ENCODE data around the gene TMEM132A.

TMEM132A gene

GRCh38 chr11:60941371-60942119 is 17.3 kb downstream of the TMEM132A start:
- H3K36me3 ChIP-seq (ENCODE audit: insufficient read depth, low read length), result no peaks in the 10 kb centered on the region
- H2AFZ ChIP-seq (ENCODE audit: low read depth, low read length), result no peak overlapping the region
- no peaks in the 10 kb centered on the region for H3K4me1 ChIP-seq (ENCODE audit: insufficient read depth, low read length)
- H4K20me1 ChIP-seq (ENCODE audit: insufficient read depth, low read length), result no peaks in the 10 kb centered on the region
- peaks cover 4% of the 10 kb centered on the region for H3K27me3 ChIP-seq (ENCODE audit: insufficient read depth, low read length, poor library complexity)
- no peaks in the 10 kb centered on the region for H3K9me3 ChIP-seq (ENCODE audit: insufficient read depth, low read length, severe bottlenecking)
- H3K4me3 ChIP-seq (ENCODE audit: low read depth in 1 of 2, low read length in 2 of 2), result no peak overlapping the region
- no peak for ATAC-seq (ENCODE audit: insufficient read depth, low read depth)
- no peak for DNase-seq
- TF ChIP-seq CTCF (IDR thresholded peaks at IDR 0.05; ENCODE audit: borderline replicate concordance, extremely low read depth, low read length, poor library complexity, severe bottlenecking), result no peak
- TF ChIP-seq EZH2 (IDR thresholded peaks at IDR 0.05; ENCODE audit: borderline replicate concordance, low read depth, low read length, severe bottlenecking), result no peak
- H3K9ac ChIP-seq (ENCODE audit: low read depth, low read length), result no peak overlapping the region
- no peak overlapping the region for H3K27ac ChIP-seq (ENCODE audit: low read length)
- no peaks in the 10 kb centered on the region for H3K79me2 ChIP-seq (ENCODE audit: insufficient read depth, low read length)
- H3K4me2 ChIP-seq (ENCODE audit: insufficient read depth, low read length), result no peak overlapping the region

GRCh38 chr11:60942219-60942618 is 18.0 kb downstream of the TMEM132A start:
- no peak overlapping the region for H3K4me2 ChIP-seq (ENCODE audit: insufficient read depth, low read length)
- H3K4me3 ChIP-seq (ENCODE audit: low read depth in 1 of 2, low read length in 2 of 2), result no peak overlapping the region
- ATAC-seq (ENCODE audit: insufficient read depth, low read depth) (no peak), DNase-seq (no peak)
- no peaks in the 10 kb centered on the region for H3K4me1 ChIP-seq (ENCODE audit: insufficient read depth, low read length)
- H3K27me3 ChIP-seq (ENCODE audit: insufficient read depth, low read length, poor library complexity), result peaks cover 4% of the 10 kb centered on the region
- TF ChIP-seq EZH2 (IDR thresholded peaks at IDR 0.05; ENCODE audit: borderline replicate concordance, low read depth, low read length, severe bottlenecking) (no peak), CTCF (IDR thresholded peaks at IDR 0.05; ENCODE audit: borderline replicate concordance, extremely low read depth, low read length, poor library complexity, severe bottlenecking) (no peak)
- H2AFZ ChIP-seq (ENCODE audit: low read depth, low read length), result no peak overlapping the region
- H3K27ac ChIP-seq (ENCODE audit: low read length), result no peak overlapping the region
- no peaks in the 10 kb centered on the region for H3K9me3 ChIP-seq (ENCODE audit: insufficient read depth, low read length, severe bottlenecking)
- no peak overlapping the region for H3K9ac ChIP-seq (ENCODE audit: low read depth, low read length)
- H3K36me3 ChIP-seq (ENCODE audit: insufficient read depth, low read length), result no peaks in the 10 kb centered on the region
- H4K20me1 ChIP-seq (ENCODE audit: insufficient read depth, low read length), result no peaks in the 10 kb centered on the region
- no peaks in the 10 kb centered on the region for H3K79me2 ChIP-seq (ENCODE audit: insufficient read depth, low read length)

GRCh38 chr11:60942970-60943565 is 18.8 kb downstream of the TMEM132A start:
- DNase-seq (no peak), ATAC-seq (ENCODE audit: insufficient read depth, low read depth) (no peak)
- Histone ChIP-seq H3K9me3 (ENCODE audit: insufficient read depth, low read length, severe bottlenecking) (no peaks in the 10 kb centered on the region), H2AFZ (ENCODE audit: low read depth, low read length) (no peak overlapping the region), H4K20me1 (ENCODE audit: insufficient read depth, low read length) (no peaks in the 10 kb centered on the region), H3K4me2 (ENCODE audit: insufficient read depth, low read length) (no peak overlapping the region), H3K4me1 (ENCODE audit: insufficient read depth, low read length) (no peaks in the 10 kb centered on the region), H3K9ac (ENCODE audit: low read depth, low read length) (no peak overlapping the region), H3K27ac (ENCODE audit: low read length) (no peak overlapping the region), H3K4me3 (ENCODE audit: low read depth in 1 of 2, low read length in 2 of 2) (no peak overlapping the region), H3K79me2 (ENCODE audit: insufficient read depth, low read length) (no peaks in the 10 kb centered on the region), H3K36me3 (ENCODE audit: insufficient read depth, low read length) (no peaks in the 10 kb centered on the region), H3K27me3 (ENCODE audit: insufficient read depth, low read length, poor library complexity) (peaks cover 4% of the 10 kb centered on the region)
- TF ChIP-seq CTCF (IDR thresholded peaks at IDR 0.05; ENCODE audit: borderline replicate concordance, extremely low read depth, low read length, poor library complexity, severe bottlenecking) (no peak), EZH2 (IDR thresholded peaks at IDR 0.05; ENCODE audit: borderline replicate concordance, low read depth, low read length, severe bottlenecking) (no peak)

Measured in DND-41 (cell line).